Keratinocyte (primary cell): ENCODE measurements around the gene LENG9.

Experiments used
- CTCF ChIP-seq, 3 experiments: IDR thresholded peaks in 1 of 3; conservative IDR thresholded peaks in 1 of 3; optimal IDR thresholded peaks in 1 of 3; 2 replicates in 2 of 3; 3 replicates in 1 of 3; pipeline versions ENCODE3 to v1.5.1; 2011; ENCODE audit warnings: low read length in 3 of 3, mild to moderate bottlenecking in 3 of 3, moderate library complexity in 2 of 3, control low read depth in 1 of 3, inconsistent platforms in 1 of 3; ENCODE audit not compliant: insufficient read depth in 2 of 3; ENCODE audit errors: extremely low read depth in 1 of 3
- EZH2 ChIP-seq: IDR thresholded peaks from one replicate; pipeline ENCODE4 v1.6.1; 2012; ENCODE audit warnings: inconsistent platforms, mild to moderate bottlenecking, low read length, moderate library complexity

- TF ChIP-seq CTCF (optimal IDR thresholded peaks at IDR 0.05 in 1 of 3, IDR thresholded peaks at IDR 0.05 in 1 of 3, conservative IDR thresholded peaks at IDR 0.05 in 1 of 3; ENCODE audit: extremely low read depth in 1 of 3, insufficient read depth in 2 of 3, low read length in 3 of 3) (no peak), EZH2 (no peak)
These were observed 44.4 kb downstream of the LENG9 start for GRCh38 chr19:54418930-54419800.
